ENCODE results near the gene EHBP1.
A peak's percentile ranks its signal among the peaks of the same experiment; 100 is the strongest.
"Not testable (repeated sequence)": the region's sequence is repeated elsewhere in the genome, so short reads cannot be mapped to it uniquely, and the experiment has no call there.

The EHBP1 gene

DNA sequence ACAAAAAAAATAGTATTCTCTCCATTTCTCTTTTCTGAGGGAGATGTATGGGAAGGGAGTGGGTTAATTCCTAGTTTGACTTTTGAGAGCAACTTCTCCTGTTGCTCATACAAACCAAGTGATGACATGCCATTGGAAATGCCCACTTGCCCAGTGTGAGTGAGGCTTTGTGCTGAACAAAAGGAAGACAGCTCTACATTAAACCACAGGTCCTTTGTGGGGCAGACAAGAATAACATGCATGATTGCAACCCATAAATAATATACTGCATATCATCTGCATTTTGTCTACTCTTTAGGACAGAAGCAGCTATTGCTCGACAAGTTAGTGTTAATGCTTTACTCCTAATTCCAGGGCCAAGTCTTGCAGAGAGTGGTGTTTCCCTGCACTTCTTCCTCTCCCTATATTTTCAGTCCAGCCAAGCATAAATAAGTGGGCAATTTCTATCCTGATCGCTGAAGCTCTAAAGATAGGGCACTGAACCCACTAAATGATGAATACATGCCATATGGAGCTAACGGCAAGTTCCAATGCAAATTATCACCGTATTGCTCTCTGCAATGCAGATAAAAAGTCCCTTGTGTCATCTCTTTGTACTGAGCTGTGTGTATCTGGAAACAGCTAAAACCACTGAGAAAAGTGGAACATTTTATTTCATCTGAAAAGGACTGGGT lies 19.4 kb upstream of the EHBP1 start:
- Mint-ChIP-seq H3K4me1 (no peaks in the 10 kb centered on the region), H3K9me3 (no peaks in the 10 kb centered on the region), H3K4me3 (no peak overlapping the region), H3K27ac (no peak overlapping the region), H3K36me3 (no peaks in the 10 kb centered on the region), H3K27me3 (peaks cover 55% of the 10 kb centered on the region)
- ATAC-seq, result no peak

DNA sequence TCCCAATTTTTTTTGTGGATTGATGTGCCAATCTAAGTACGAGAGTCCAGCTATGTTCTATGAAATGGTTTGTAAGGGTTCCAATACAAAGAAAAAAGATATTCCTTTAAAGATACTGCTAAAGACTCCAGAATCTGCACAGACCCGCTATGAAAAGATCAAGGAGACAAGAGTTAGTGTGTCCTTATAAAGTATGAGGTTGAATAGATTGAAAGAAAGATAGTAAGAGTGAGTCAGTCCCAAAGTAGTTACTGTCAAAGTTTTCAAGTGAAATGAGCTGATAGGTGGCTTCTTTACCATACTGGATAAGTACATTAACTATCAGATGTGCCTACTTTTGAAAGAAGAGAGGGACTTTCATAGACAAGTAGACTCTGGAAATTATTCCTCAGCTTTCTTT lies 17.9 kb upstream of the EHBP1 start:
- no peak overlapping the region for H3K27ac Mint-ChIP-seq
- peaks cover 40% of the 10 kb centered on the region for H3K27me3 Mint-ChIP-seq
- no peaks in the 10 kb centered on the region for H3K4me1 Mint-ChIP-seq
- H3K36me3 Mint-ChIP-seq, result no peaks in the 10 kb centered on the region
- no peaks in the 10 kb centered on the region for H3K9me3 Mint-ChIP-seq
- ATAC-seq, result no peak
- H3K4me3 Mint-ChIP-seq, result no peak overlapping the region

DNA sequence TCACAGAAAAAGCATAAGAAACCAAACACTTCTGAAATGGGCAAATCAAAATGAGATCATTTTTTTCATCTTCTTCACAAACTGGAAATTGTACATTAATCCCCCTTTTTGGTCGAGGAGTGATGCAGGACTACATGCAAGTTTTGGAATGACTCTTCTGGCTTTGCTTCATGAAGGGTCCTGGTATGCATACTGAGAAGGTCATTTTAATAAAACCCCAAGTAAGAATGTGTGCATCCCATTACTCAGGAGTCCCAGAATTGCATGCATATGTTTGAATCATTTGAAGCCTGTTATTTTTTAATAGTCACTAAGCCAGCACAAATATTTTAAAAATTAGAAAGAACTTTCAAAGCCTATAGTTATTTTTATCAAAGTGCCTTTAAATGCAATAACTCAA lies 16.7 kb upstream of the EHBP1 start:
- Mint-ChIP-seq H3K4me3 (no peak overlapping the region), H3K36me3 (no peaks in the 10 kb centered on the region), H3K4me1 (no peaks in the 10 kb centered on the region), H3K9me3 (no peaks in the 10 kb centered on the region), H3K27me3 (peaks cover 36% of the 10 kb centered on the region), H3K27ac (no peak overlapping the region)
- no peak for ATAC-seq

DNA sequence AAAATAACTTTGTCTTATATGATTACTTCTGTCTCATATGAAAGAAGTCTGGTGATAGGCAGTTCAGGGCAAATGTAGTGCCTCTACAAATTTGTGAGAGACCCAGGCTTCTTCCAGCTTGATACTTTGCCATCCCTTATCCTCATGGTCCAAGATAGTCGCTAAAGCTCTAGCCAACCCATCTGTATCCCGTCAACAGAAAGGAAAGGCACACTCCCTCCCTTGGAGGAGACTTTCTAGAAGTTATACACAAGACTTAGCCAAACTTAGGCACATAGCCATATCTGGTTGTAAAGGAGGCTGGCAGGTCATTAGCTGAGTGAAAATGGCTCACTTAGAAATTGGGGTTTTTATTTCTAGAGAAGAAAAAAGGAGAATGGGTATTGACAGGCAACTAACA lies 14.3 kb upstream of the EHBP1 start:
- H3K4me3 Mint-ChIP-seq, result no peak overlapping the region
- H3K27ac Mint-ChIP-seq, result no peak overlapping the region
- ATAC-seq, result no peak
- H3K9me3 Mint-ChIP-seq, result no peaks in the 10 kb centered on the region
- H3K36me3 Mint-ChIP-seq, result no peaks in the 10 kb centered on the region
- peaks cover 42% of the 10 kb centered on the region for H3K27me3 Mint-ChIP-seq
- no peaks in the 10 kb centered on the region for H3K4me1 Mint-ChIP-seq

DNA sequence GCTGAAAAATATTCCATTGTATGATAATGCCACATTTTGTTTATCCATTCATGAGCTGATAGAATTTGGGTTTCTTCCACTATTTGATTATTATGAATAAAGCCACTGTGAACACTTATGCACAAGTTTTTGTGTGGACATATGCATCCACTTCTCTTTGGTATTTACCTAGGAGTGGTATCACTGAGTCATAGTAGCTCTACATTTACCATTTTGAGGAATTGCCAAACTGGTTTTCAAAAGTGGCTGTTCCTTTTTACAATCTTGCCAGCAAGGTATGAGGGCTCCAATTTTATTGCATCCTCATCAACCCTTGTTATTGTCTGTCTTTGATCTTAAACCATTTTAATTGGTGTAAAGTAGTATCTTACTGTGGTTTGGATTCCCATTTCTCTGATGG lies 13.3 kb upstream of the EHBP1 start:
- no peak overlapping the region for H3K27ac Mint-ChIP-seq
- ATAC-seq, result no peak
- H3K4me1 Mint-ChIP-seq, result no peaks in the 10 kb centered on the region
- no peak overlapping the region for H3K4me3 Mint-ChIP-seq
- H3K27me3 Mint-ChIP-seq, result peaks cover 45% of the 10 kb centered on the region
- no peaks in the 10 kb centered on the region for H3K36me3 Mint-ChIP-seq
- H3K9me3 Mint-ChIP-seq, result no peaks in the 10 kb centered on the region

DNA sequence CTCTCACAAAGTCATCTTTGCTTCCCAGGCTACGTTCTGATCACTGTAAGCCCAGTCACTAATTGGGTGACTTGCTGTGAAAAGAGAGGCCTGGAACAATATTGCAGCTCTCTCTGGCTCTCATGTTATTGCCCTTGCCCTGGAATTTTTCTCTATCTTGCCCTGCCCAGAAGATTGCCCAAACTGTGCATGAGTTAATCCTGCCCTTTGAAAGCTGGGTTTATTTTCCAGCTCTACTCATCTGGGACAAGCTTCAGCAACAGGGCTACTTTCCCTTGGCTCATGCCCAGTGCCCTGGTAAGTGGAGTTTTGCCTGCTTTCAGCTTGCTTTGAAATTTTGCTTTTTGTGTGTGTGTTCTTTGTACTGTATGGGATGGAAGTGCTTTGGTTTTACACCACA lies 6.9 kb upstream of the EHBP1 start:
- H3K9me3 Mint-ChIP-seq, result no peaks in the 10 kb centered on the region
- H3K4me3 Mint-ChIP-seq, result no peak overlapping the region
- H3K36me3 Mint-ChIP-seq, result no peaks in the 10 kb centered on the region
- H3K27me3 Mint-ChIP-seq, result peaks cover 22% of the 10 kb centered on the region
- no peak overlapping the region for H3K27ac Mint-ChIP-seq
- no peak for ATAC-seq
- no peaks in the 10 kb centered on the region for H3K4me1 Mint-ChIP-seq

DNA sequence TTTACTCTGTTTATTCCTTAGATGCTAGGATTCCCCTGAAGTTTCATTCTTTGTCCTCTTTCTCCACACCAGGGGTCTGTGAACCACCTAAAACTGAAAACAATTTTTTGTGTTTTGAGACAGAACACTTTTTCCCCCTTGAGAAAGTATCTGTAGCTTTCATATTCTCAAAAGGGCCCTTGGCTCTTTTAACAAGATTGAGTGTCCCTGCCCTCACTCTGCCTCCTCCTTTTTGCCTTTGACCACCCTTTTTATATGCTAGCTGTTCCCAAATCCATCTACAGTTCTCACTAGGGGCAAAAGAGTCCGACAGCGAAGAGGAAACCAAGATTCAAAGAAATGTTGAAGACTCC lies 883 bp upstream of the EHBP1 start:
- Mint-ChIP-seq H3K4me3 (peak overlapping the region; percentile 89), H3K4me1 (peaks cover 31% of the 10 kb centered on the region), H3K27me3 (no peaks in the 10 kb centered on the region), H3K36me3 (peaks cover 11% of the 10 kb centered on the region), H3K27ac (peak overlapping the region; percentile 78), H3K9me3 (peaks cover 3% of the 10 kb centered on the region)
- ATAC-seq, result no peak

DNA sequence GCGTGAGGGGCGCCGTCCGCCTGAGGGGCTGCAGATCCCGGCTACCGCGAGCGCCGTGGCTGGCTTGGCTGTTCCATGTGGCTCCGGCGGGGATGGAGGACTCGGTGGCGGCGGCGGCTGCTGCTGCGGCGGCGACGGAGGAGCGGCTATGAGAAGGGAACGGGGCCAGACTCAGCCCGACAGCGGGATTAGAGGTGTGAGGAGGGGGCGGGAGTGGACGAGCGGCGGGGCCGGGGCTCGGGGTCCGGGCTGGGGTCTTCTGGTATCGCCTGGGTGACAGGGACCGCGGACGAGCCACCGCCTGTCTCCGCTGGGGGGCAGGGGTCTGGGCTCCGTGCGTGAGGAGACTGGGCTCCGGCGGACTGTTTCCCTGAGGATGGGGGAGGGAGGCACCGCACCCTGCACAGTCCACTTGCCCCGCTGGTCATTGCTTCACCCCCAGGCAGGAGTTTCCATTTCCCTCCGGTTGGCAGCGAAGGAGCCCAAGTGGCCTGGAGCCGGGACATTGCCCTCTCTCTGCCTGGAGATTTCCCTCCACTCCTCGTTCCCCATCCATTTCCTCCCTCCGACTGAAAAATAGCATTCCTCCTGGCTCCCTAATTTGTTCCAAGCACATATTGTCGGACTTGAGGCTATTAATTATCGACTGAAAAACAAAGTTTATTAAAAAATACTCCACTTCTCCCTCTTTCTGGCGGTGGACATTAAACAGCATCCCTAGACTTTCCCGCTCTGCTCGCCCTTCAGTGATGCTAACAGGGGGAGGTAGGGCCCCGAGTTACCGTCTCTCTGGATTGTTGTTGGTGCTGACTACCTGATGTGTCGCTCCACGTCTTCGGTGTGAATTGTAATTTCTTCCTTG lies 577 bp downstream of the EHBP1 start:
- Mint-ChIP-seq H3K36me3 (peaks cover 11% of the 10 kb centered on the region), H3K4me3 (peak overlapping the region; percentile 89), H3K9me3 (peaks cover 3% of the 10 kb centered on the region), H3K27ac (peak overlapping the region; percentile 78), H3K27me3 (no peaks in the 10 kb centered on the region), H3K4me1 (peaks cover 31% of the 10 kb centered on the region)
- ATAC-seq, result peak; percentile 0

DNA sequence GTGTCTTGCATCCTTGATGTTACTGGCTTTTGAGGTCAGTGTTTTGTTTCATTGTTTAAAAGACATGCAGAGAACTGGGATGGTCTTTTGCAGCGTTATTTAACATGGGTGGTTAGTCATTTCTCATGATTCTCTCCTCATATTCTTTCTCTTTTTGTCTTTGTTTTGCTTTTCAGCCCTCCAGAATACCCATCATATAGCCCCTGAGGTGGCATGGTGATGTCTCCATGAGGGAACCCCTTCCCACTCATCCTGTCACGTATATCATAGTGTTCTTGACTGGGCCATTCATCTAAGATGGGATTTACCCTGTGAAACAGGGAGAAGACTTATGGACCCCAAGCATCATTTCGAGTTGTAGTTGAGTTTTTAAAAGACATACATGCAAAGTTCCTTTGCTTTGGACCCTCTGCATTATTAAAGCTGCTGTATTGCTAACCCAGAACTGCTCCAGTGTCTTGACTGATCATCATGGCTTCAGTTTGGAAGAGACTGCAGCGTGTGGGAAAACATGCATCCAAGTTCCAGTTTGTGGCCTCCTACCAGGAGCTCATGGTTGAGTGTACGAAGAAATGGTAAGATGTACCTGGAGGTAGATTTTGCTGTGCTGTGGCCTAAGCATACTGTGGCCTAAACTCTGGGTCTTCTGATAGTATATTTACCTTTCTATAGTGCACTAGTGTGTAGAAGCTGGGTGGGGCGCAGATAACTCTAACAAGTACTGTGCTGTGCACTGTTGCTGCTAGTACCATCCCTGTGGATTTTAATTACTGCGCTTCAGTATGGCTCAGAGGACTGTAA lies 1.4 kb downstream of the EHBP1 start:
- Mint-ChIP-seq H3K36me3 (peaks cover 11% of the 10 kb centered on the region), H3K27me3 (no peaks in the 10 kb centered on the region), H3K27ac (peak overlapping the region; percentile 78)

DNA sequence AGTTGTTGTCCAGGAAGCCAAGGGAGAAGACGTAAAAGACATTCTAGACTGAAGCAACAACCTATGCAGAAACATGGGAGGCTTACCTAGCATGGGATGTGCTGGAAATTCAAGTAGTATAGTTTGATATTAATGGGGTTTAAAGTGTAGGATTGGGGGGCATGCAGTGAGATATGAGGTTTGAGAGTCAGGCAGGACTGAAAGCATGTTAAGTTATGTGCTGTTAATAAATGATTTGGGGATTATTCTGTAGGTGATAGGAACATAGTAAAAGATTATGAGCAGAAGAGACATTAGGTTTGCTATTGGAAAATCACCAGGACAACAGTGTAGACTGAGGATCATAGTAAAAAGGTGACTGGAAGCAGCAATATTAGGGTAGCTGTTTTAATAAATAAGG lies 3.2 kb downstream of the EHBP1 start:
- Mint-ChIP-seq H3K9me3 (peaks cover 3% of the 10 kb centered on the region), H3K4me3 (no peak overlapping the region), H3K36me3 (peaks cover 11% of the 10 kb centered on the region), H3K27ac (no peak overlapping the region), H3K27me3 (no peaks in the 10 kb centered on the region), H3K4me1 (peaks cover 31% of the 10 kb centered on the region)
- ATAC-seq, result no peak

More for the DNA sequence above, 1.4 kb downstream of the EHBP1 start:
- Mint-ChIP-seq H3K4me3 (peak overlapping the region; percentile 89), H3K9me3 (peaks cover 3% of the 10 kb centered on the region), H3K4me1 (peaks cover 31% of the 10 kb centered on the region)
- ATAC-seq, result no peak

DNA sequence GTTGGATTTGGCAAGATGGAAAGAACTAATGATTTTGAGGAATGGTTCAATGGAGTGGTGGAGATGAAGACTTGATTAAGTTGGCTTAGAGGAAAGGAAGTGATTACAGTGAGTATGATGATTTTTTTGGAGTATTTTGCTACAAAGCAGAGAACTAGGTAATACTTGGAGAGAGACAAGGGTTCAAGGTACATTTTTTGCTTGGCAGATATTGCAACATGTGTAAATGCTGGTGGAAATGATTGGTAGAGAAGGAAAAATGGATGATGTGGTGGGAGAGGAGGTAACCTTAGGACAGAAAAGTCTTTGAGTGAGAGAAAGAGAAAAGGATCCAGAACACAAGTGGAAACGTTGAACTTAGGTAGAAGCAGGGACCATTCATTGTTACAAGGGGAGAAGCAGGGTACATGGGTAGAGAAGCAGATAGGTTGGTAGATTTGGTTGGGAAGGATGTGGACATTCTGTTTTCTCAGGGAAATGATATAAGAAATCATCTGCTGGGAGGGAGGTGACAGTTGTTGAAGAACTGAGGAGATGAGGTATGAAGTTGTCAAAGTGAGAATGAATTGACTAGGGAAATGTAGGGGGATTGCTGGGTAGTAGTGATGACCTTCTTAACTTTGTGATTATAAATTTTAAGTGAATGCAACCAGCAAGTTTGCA lies 6.5 kb downstream of the EHBP1 start:
- Mint-ChIP-seq H3K9me3 (peaks cover 3% of the 10 kb centered on the region), H3K27me3 (no peaks in the 10 kb centered on the region), H3K27ac (no peak overlapping the region), H3K36me3 (peaks cover 25% of the 10 kb centered on the region), H3K4me3 (no peak overlapping the region), H3K4me1 (peaks cover 19% of the 10 kb centered on the region)
- ATAC-seq, result no peak

DNA sequence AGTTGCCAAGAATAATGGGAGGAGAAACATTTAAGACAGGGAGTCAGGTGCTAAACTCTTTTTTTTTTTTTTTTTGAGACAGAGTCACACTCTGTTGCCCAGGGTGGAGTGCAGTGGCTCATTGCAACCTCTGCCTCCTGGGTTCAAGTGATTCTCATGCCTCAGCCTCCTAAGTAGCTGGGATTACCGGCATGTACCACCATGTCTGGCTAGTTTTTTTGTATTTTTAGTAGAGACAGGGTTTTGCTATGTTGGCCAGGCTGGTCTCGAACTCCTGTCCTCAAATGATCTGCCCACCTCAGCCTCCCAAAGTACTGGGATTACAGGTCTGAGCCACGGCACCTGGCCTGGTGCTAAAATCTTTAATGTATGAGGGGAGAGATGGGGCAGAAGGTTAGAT lies 7.7 kb downstream of the EHBP1 start:
- H3K27ac Mint-ChIP-seq, result not testable (repeated sequence)

DNA sequence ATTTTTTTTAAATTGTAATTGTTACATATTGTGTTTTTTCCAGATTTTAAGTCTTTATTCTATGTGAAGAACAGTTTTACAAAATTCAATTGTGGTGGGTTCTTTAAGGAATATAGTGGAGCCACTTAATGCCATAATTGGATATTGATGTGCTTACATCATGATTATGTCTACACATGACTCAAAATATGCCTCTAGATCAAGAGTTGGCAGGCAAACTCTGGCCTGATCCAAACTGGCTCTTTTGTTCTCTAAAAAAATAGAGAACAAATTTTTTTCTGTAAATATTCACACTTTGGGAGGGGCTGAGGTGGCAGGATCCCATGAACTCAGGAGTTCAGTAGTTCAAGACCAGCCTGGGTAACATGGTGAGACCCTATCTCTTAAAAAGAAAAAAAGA lies 8.3 kb downstream of the EHBP1 start:
- peaks cover 19% of the 10 kb centered on the region for H3K36me3 Mint-ChIP-seq
- ATAC-seq, result no peak
- H3K9me3 Mint-ChIP-seq, result peaks cover 3% of the 10 kb centered on the region

More for the DNA sequence above, 7.7 kb downstream of the EHBP1 start:
- H3K4me3 Mint-ChIP-seq, ATAC-seq, H3K9me3 Mint-ChIP-seq, H3K27me3 Mint-ChIP-seq: not testable (repeated sequence)
- peaks cover 25% of the 10 kb centered on the region for H3K36me3 Mint-ChIP-seq
- peaks cover 18% of the 10 kb centered on the region for H3K4me1 Mint-ChIP-seq

DNA sequence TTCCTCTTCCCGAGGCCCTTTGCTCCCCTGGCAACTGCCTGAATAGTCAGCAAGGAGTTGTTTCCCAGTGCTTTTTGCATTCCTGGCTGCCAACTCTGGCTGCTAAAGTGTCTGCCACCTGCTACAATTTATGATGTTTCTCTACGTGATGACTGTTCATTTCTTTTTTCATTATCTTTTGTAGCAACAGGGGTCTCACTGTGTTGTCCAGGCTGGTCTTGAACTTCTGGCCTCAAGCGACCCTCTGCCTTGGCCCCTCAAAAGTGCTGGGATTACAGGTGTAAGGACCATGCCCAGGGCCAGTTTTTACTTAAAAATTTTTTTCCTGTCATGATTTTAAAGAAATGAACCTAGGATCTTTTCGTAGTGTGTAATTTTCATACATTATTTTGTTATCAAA lies 11.3 kb downstream of the EHBP1 start:
- H3K4me3 Mint-ChIP-seq, result no peak overlapping the region
- H3K36me3 Mint-ChIP-seq, result peaks cover 19% of the 10 kb centered on the region
- no peak overlapping the region for H3K27ac Mint-ChIP-seq
- H3K9me3 Mint-ChIP-seq, result no peaks in the 10 kb centered on the region
- ATAC-seq, result no peak
- no peaks in the 10 kb centered on the region for H3K27me3 Mint-ChIP-seq
- H3K4me1 Mint-ChIP-seq, result peaks cover 12% of the 10 kb centered on the region

More for the DNA sequence above, 8.3 kb downstream of the EHBP1 start:
- Mint-ChIP-seq H3K4me1 (peaks cover 12% of the 10 kb centered on the region), H3K27ac (no peak overlapping the region), H3K27me3 (no peaks in the 10 kb centered on the region), H3K4me3 (no peak overlapping the region)

DNA sequence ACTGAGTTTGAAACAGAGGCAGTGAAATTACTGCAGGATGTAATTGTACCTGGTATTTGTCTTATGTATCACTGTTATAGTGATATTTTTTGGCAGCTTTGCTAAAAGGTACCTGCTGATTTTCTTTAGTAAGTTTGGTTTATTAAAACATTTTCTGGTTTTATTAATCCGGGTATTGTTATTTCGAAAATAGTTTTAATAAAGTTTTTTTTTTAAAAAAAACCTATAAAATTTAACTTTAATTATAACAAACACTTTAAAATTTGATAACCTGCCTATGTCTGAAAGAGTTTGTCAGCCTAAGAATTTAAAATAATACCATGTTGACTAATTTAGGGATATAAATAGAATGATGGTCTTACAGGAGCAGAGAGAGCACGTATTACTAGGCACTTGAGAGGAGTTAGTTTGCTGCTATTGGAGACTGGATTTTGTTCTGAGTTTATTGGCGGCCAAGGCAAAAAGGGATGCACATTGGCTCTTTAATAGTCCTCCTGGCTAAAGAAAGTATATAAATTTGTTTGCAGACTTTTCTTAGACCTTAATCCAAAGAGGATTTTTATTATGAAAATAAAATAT lies 12.1 kb downstream of the EHBP1 start:
- H3K9me3 Mint-ChIP-seq, result peaks cover 2% of the 10 kb centered on the region
- peaks cover 12% of the 10 kb centered on the region for H3K4me1 Mint-ChIP-seq
- peaks cover 25% of the 10 kb centered on the region for H3K36me3 Mint-ChIP-seq
- no peak for ATAC-seq
- no peak overlapping the region for H3K27ac Mint-ChIP-seq
- H3K27me3 Mint-ChIP-seq, result no peaks in the 10 kb centered on the region
- H3K4me3 Mint-ChIP-seq, result no peak overlapping the region

Measured in stimulated activated memory B cell treated with anti-CD40 and anti-IgM and Interleukin-4, amounts not matched to agents 10 μg/mL and 1 μg/mL and 100 μg/mL, for 72 hours (primary cell).